ENCODE measurements around the gene STAT3.
"Not testable (repeated sequence)": the region's sequence is repeated elsewhere in the genome, so short reads cannot be mapped to it uniquely, and the experiment has no call there.

Gene STAT3

GRCh38 chr17:42307362-42307927 is 80.8 kb downstream of the STAT3 start:
- no peak overlapping the region for H2AFZ ChIP-seq (ENCODE audit: low read depth, low read length)
- H3K9ac ChIP-seq (ENCODE audit: low read depth, low read length) = no peak overlapping the region
- H3K27ac ChIP-seq (ENCODE audit: low read length) = no peak overlapping the region
- DNase-seq (no peak), ATAC-seq (ENCODE audit: insufficient read depth, low read depth) (no peak)
- H3K9me3 ChIP-seq (ENCODE audit: insufficient read depth, low read length, severe bottlenecking) = no peaks in the 10 kb centered on the region
- no peak overlapping the region for H3K4me2 ChIP-seq (ENCODE audit: insufficient read depth, low read length)
- H4K20me1 ChIP-seq (ENCODE audit: insufficient read depth, low read length) = no peaks in the 10 kb centered on the region
- TF ChIP-seq, protein P1, sequence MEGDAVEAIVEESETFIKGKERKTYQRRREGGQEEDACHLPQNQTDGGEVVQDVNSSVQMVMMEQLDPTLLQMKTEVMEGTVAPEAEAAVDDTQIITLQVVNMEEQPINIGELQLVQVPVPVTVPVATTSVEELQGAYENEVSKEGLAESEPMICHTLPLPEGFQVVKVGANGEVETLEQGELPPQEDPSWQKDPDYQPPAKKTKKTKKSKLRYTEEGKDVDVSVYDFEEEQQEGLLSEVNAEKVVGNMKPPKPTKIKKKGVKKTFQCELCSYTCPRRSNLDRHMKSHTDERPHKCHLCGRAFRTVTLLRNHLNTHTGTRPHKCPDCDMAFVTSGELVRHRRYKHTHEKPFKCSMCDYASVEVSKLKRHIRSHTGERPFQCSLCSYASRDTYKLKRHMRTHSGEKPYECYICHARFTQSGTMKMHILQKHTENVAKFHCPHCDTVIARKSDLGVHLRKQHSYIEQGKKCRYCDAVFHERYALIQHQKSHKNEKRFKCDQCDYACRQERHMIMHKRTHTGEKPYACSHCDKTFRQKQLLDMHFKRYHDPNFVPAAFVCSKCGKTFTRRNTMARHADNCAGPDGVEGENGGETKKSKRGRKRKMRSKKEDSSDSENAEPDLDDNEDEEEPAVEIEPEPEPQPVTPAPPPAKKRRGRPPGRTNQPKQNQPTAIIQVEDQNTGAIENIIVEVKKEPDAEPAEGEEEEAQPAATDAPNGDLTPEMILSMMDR (IDR thresholded peaks at IDR 0.05; ENCODE audit: borderline replicate concordance, extremely low read depth, low read length, poor library complexity, severe bottlenecking) = no peak
- no peak for TF ChIP-seq EZH2 (IDR thresholded peaks at IDR 0.05; ENCODE audit: borderline replicate concordance, low read depth, low read length, severe bottlenecking)
- no peaks in the 10 kb centered on the region for H3K27me3 ChIP-seq (ENCODE audit: insufficient read depth, low read length, poor library complexity)
- H3K4me3 ChIP-seq (ENCODE audit: low read depth in 1 of 2, low read length in 2 of 2) = no peak overlapping the region
- no peaks in the 10 kb centered on the region for H3K36me3 ChIP-seq (ENCODE audit: insufficient read depth, low read length)
- H3K4me1 ChIP-seq (ENCODE audit: insufficient read depth, low read length) = peaks cover 10% of the 10 kb centered on the region
- H3K79me2 ChIP-seq (ENCODE audit: insufficient read depth, low read length) = no peaks in the 10 kb centered on the region

DNA sequence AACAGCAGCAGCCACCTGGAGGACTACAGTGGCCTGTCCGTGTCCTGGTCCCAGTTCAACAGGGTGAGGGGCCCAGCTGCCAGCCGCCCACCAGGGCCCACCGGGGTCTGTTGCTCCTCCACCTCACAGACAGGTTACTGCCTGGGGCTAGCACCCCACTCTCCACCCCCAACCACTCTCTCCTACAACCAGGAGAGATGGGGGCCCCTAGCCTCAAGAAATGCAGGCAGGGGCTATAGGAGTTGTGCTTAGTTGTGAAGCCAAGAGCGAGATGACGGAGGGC is 81.9 kb downstream of the STAT3 start:
- TF ChIP-seq EZH2 (IDR thresholded peaks at IDR 0.05; ENCODE audit: borderline replicate concordance, low read depth, low read length, severe bottlenecking) = no peak
- TF ChIP-seq, protein P1 (IDR thresholded peaks at IDR 0.05; ENCODE audit: borderline replicate concordance, extremely low read depth, low read length, poor library complexity, severe bottlenecking) = no peak
- DNase-seq (no peak), ATAC-seq (ENCODE audit: insufficient read depth, low read depth) (no peak)
- Histone ChIP-seq H3K79me2 (ENCODE audit: insufficient read depth, low read length) (no peaks in the 10 kb centered on the region), H3K4me1 (ENCODE audit: insufficient read depth, low read length) (no peaks in the 10 kb centered on the region), H3K27me3 (ENCODE audit: insufficient read depth, low read length, poor library complexity) (no peaks in the 10 kb centered on the region), H2AFZ (ENCODE audit: low read depth, low read length) (no peak overlapping the region), H3K4me3 (ENCODE audit: low read depth in 1 of 2, low read length in 2 of 2) (no peak overlapping the region), H3K36me3 (ENCODE audit: insufficient read depth, low read length) (no peaks in the 10 kb centered on the region), H3K27ac (ENCODE audit: low read length) (no peak overlapping the region), H3K9ac (ENCODE audit: low read depth, low read length) (no peak overlapping the region), H3K4me2 (ENCODE audit: insufficient read depth, low read length) (no peak overlapping the region), H3K9me3 (ENCODE audit: insufficient read depth, low read length, severe bottlenecking) (no peaks in the 10 kb centered on the region), H4K20me1 (ENCODE audit: insufficient read depth, low read length) (no peaks in the 10 kb centered on the region)

- no peaks in the 10 kb centered on the region for H3K4me1 ChIP-seq (ENCODE audit: insufficient read depth, low read length)
- no peaks in the 10 kb centered on the region for H3K9me3 ChIP-seq (ENCODE audit: insufficient read depth, low read length, severe bottlenecking)
- ATAC-seq (ENCODE audit: insufficient read depth, low read depth) (no peak), DNase-seq (no peak)
- no peaks in the 10 kb centered on the region for H3K36me3 ChIP-seq (ENCODE audit: insufficient read depth, low read length)
- H4K20me1 ChIP-seq (ENCODE audit: insufficient read depth, low read length) = no peaks in the 10 kb centered on the region
- TF ChIP-seq, protein P1 (IDR thresholded peaks at IDR 0.05; ENCODE audit: borderline replicate concordance, extremely low read depth, low read length, poor library complexity, severe bottlenecking) = no peak
- TF ChIP-seq EZH2 (IDR thresholded peaks at IDR 0.05; ENCODE audit: borderline replicate concordance, low read depth, low read length, severe bottlenecking) = no peak
- no peak overlapping the region for H3K9ac ChIP-seq (ENCODE audit: low read depth, low read length)
- no peaks in the 10 kb centered on the region for H3K79me2 ChIP-seq (ENCODE audit: insufficient read depth, low read length)
- H3K27me3 ChIP-seq (ENCODE audit: insufficient read depth, low read length, poor library complexity) = no peaks in the 10 kb centered on the region
- H3K4me2 ChIP-seq (ENCODE audit: insufficient read depth, low read length) = no peak overlapping the region
- H3K27ac ChIP-seq (ENCODE audit: low read length) = no peak overlapping the region
- no peak overlapping the region for H2AFZ ChIP-seq (ENCODE audit: low read depth, low read length)
- H3K4me3 ChIP-seq (ENCODE audit: low read depth in 1 of 2, low read length in 2 of 2) = no peak overlapping the region
Measured at GRCh38 chr17:42305543-42306384, 82.5 kb downstream of the STAT3 start.

DNA sequence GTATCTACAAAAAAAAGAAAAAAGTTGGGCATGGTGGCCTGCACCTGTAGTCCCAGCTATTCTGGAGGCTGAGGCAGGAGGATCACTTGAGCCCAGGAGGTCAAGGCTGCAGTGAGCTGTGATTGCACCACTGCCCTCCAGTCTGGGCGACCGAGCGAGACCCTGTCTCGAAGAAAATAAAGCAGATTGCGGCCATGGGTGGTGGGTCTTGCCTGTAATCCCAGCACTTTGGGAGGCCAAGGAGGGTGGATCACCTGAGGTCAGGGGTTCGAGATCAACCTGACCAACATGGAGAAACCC is 83.3 kb downstream of the STAT3 start:
- not testable (repeated sequence) for H3K27ac ChIP-seq (ENCODE audit: low read length); H3K79me2 ChIP-seq (ENCODE audit: insufficient read depth, low read length); H4K20me1 ChIP-seq (ENCODE audit: insufficient read depth, low read length); H3K4me2 ChIP-seq (ENCODE audit: insufficient read depth, low read length); DNase-seq; ATAC-seq (ENCODE audit: insufficient read depth, low read depth); H3K9ac ChIP-seq (ENCODE audit: low read depth, low read length); H3K4me1 ChIP-seq (ENCODE audit: insufficient read depth, low read length); H3K36me3 ChIP-seq (ENCODE audit: insufficient read depth, low read length); H3K27me3 ChIP-seq (ENCODE audit: insufficient read depth, low read length, poor library complexity); H3K4me3 ChIP-seq (ENCODE audit: low read depth in 1 of 2, low read length in 2 of 2); H2AFZ ChIP-seq (ENCODE audit: low read depth, low read length); H3K9me3 ChIP-seq (ENCODE audit: insufficient read depth, low read length, severe bottlenecking)
